ENCODE results near the gene PRR5.

PRR5 gene

GRCh38 chr22:44714703-44715350 is 12.8 kb downstream of the PRR5 start:
- no peak for DNase-seq (ENCODE audit: low spot score)

GRCh38 chr22:44718418-44718817 is 16.4 kb downstream of the PRR5 start:
- no peak for DNase-seq (ENCODE audit: low spot score)

- DNase-seq (ENCODE audit: low spot score), result no peak
Measured at GRCh38 chr22:44719586-44720368, 17.8 kb downstream of the PRR5 start.

- DNase-seq (ENCODE audit: low spot score), result no peak
Measured at GRCh38 chr22:44721213-44721612, 19.2 kb downstream of the PRR5 start.

GRCh38 chr22:44722611-44723010 is 20.6 kb downstream of the PRR5 start:
- no peak for DNase-seq (ENCODE audit: low spot score)

- DNase-seq (ENCODE audit: low spot score), result no peak
Measured at GRCh38 chr22:44723801-44724200, 21.8 kb downstream of the PRR5 start.

GRCh38 chr22:44724416-44724815 is 22.4 kb downstream of the PRR5 start:
- DNase-seq (ENCODE audit: low spot score), result no peak

- DNase-seq (ENCODE audit: low spot score), result no peak
Measured at GRCh38 chr22:44724859-44725258, 22.9 kb downstream of the PRR5 start.

- no peak for DNase-seq (ENCODE audit: low spot score)
Measured at GRCh38 chr22:44726439-44726838, 24.4 kb downstream of the PRR5 start.

GRCh38 chr22:44727148-44727547 is 25.1 kb downstream of the PRR5 start:
- no peak for DNase-seq (ENCODE audit: low spot score)

GRCh38 chr22:44727709-44728108 is 25.7 kb downstream of the PRR5 start:
- DNase-seq (ENCODE audit: low spot score), result no peak

GRCh38 chr22:44728761-44729324 is 26.8 kb downstream of the PRR5 start:
- no peak for DNase-seq (ENCODE audit: low spot score)

GRCh38 chr22:44729391-44730021 is 27.5 kb downstream of the PRR5 start:
- DNase-seq (ENCODE audit: low spot score), result peak; percentile 80

GRCh38 chr22:44730022-44730393 is 28.0 kb downstream of the PRR5 start:
- DNase-seq (ENCODE audit: low spot score), result no peak

- no peak for DNase-seq (ENCODE audit: low spot score)
Measured at GRCh38 chr22:44730490-44731356, 28.7 kb downstream of the PRR5 start.

- no peak for DNase-seq (ENCODE audit: low spot score)
Measured at GRCh38 chr22:44731357-44731970, 29.5 kb downstream of the PRR5 start.

GRCh38 chr22:44732017-44732561 is 30.1 kb downstream of the PRR5 start:
- DNase-seq (ENCODE audit: low spot score), result no peak

GRCh38 chr22:44732661-44733060 is 30.7 kb downstream of the PRR5 start:
- DNase-seq (ENCODE audit: low spot score), result no peak

- DNase-seq (ENCODE audit: low spot score), result no peak
Measured at GRCh38 chr22:44733426-44734106, 31.6 kb downstream of the PRR5 start.

GRCh38 chr22:44734278-44734677 is 32.3 kb downstream of the PRR5 start:
- no peak for DNase-seq (ENCODE audit: low spot score)
